HL-60/S4 treated with phorbol 12-myristate 13-acetate at 8.2 ng/mL for 4 days and 3 days (cell line): Measurements from ENCODE around the gene PIWIL4.

Source experiments
- in situ Hi-C: fragments of 300-500 bp; cut with MboI; formaldehyde crosslinking; loops from 2 replicates; pipeline ENCODE4 v1.15.0; 2022; ENCODE audit warnings: low sequenced_read_pairs

The PIWIL4 gene

DNA sequence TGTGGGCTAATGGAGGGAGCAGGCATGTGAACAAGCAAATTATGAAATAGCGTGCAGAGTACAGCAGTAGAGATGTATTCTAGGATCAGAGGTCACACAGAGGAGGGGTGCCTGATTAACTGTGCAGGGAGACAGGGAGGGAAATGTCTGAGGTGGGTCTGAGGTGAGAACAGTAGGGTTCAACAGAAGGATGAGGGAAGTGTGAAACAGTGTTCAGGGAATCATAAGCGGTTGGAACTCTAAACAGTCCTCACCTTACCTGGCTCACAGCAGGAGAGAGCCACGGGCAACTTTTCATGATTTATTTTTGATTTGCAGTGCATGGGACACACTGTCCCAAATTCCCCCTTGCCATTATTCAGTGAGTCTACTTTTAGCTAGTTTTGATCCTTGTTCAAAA is 90.5 kb downstream of the PIWIL4 start:
- in situ Hi-C loops = no loop called here

DNA sequence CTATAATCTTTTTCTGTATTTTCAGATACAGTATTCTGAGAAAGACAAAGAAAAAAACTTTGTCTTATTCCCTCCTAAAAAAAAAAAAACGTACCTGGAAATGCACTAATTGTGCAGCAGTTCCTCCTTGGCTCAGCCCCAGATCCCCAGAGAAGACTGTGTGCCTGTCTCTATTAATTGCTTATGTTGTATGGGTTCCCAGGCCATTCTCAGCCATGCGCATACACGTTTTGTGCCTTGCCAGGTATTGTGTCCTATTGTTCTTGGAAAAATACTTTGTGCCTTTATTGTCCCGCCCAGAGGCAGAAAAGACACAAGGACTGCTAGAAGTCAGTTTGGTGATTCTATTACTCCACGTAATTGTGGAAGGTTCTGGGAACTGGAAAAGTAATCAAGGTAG is 91.2 kb downstream of the PIWIL4 start:
- in situ Hi-C loops = no loop called here

DNA sequence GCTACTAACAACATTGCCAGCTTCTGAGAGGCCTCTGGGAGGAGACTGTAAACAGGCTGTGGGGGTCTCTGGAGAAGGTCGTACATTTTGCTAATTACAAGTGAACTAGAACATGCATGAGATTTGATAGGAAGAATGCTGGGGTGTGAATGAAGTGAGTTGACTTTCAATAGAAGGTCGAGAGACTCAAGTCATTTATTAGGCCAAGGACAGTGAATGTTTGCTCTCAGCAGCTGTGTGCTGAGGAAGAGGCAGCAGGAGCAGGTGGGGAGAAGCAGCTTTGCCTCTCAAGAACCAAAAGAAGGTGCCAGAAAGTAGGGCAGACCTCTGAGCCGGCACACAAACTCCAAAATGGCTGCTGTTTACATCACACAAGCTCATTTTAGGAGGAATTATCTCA is 91.7 kb downstream of the PIWIL4 start:
- in situ Hi-C loops = no loop called here

DNA sequence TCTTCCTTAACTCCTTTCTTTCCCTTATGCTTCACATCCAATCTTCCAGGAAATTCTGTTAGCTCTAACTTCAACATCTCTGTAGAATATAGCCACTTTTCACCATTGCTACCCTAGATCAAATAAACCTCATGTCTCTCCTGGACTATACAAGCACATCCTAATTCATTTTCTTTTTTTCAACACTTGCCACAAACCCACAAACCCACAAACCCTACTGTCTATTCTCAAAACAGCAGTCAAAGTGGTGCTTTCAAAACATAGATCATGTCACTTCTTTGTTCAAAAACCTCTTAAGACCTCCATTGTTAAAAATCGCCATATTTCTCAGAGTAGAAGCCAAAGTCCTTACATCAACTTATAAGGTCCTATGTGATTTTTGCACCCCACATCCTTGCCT is 94.3 kb downstream of the PIWIL4 start:
- in situ Hi-C loops = no loop called here

DNA sequence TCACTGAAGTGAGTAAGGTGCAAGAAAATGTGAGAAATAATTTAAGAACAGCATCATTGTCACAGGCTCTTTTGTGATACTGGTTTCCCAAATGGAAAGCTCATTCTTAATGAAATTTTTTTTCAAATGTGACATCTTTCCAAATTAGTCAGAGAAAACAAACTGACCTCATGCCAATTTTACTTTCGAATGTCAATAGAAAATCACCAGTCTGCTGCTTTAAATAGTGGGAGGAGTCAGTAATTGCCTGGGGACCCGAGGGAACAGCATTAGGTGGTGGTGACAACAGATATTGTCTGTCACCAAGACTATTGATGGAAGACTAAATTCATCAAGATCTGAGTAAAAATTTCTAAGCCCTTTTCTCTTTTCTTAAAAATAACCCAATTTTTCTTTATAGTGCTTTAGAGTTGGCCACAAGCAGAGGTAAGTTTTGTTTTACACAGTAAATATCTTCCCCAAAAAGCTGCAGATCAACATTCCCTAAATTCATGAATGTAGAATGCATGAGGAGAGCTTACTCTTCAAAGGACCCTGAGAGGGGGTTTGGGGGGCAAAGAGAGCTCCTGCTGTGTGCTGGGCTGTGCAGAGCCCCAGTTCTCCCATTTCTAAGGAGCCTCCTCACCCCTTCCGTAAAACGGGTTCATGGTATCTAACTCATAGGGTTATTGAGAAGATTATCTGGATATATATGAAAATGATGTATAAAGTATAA is 95.1 kb downstream of the PIWIL4 start:
- in situ Hi-C loops = no loop called here

GRCh38 chr11:94662846-94663390 is 95.8 kb downstream of the PIWIL4 start:
- in situ Hi-C loops = no loop called here

DNA sequence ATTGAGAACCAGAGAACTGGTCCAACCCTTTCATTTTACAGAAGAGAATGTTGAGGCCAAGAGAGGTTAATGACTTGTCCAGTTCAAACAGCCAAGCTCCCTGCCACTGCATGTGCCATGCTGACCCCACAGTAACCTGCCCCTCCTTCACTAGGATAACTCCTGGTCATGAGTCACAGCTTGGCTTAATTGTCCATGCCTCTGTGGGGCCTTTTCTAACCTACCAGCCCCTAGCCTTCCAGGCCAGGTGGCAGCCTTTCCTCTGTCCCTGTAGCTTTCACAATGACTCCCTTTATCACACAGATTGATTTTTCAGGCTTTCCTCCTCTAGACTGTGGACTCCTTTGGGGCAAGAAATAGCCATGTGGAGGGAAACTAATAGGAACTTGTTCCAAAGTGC is 97.2 kb downstream of the PIWIL4 start:
- in situ Hi-C loops = no loop called here

GRCh38 chr11:94665116-94665659 is 98.0 kb downstream of the PIWIL4 start:
- in situ Hi-C loops = no loop called here

DNA sequence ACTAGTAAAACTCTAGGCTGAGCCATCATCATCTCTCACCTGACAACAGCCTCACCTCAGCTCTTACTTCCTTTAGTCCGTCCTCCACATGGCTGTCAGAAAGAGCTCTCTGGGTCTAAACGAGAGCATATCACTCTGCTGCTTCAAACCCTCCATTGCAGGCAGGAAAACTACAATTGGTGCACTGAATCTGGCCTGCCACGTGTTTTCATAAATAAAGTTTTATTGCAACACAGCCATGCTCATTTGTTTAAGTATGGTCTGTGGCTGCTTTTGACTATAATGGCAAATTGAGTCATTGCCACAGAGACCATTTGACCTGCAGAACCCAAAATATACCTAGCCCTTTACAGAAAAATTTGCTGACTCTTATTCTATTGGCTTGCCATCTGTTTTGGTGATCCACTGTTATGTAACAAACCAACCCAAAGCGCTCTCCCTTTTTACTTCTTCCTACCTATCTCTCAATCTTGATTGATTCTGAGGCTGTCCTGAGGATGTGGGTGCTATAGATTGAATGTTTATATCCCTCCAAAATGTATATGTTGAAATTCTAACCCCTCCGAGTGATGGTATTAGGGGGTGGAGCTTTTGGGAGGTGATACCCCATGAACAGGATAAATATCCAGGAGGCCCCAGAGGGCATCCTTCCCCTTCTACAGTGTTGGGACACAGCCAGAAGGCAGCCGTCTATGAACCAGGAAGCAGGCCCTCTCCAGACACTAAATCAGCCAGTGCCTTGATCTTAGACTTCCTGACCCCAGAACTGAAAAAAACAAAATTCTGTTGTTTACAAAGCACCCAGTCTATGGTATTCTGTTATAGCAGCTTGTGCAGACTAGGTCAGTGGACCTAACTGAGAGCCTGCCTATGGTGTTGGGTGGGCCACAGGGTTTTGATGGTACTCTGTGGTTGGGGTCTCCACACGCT is 99.9 kb downstream of the PIWIL4 start:
- in situ Hi-C loops = no loop called here

GRCh38 chr11:94668212-94668793 is 101.1 kb downstream of the PIWIL4 start:
- in situ Hi-C loops = no loop called here

GRCh38 chr11:94669023-94669422 is 101.9 kb downstream of the PIWIL4 start:
- in situ Hi-C loops = no loop called here
